HG02970 (cell line): ENCODE measurements around the gene IRF2.

Experiments
- ATAC-seq: cut with Tn5 transposase; IDR thresholded peaks from one replicate; pipeline ENCODE4 v1.9.1; 2021; ENCODE audit warnings: mild to moderate bottlenecking, moderate library complexity, moderate number of reproducible peaks; ENCODE audit not compliant: unreplicated experiment, low FRiP score

Gene IRF2

DNA sequence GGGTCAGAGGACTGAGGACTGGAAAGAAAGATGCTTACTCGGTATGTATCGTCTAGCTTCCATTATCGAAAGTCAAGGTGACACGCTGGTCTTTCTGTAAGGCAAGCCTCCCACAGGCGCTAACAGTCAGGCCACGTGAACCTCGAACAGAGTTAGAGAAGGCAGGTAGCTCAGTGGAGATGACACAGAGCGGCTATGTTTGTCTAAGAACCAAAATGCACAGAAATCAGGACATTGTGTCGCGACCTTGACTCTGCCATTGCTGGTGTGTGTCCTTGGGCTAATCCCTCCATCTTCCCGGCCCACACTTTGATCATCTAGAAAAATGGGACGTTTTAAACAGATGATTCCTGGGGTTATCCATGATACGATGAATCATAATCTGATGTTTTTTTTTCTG lies 40.3 kb downstream of the IRF2 start:
- ATAC-seq, result no peak

- ATAC-seq, result no peak
Measured at GRCh38 chr4:184433258-184433892, 41.0 kb downstream of the IRF2 start.

GRCh38 chr4:184432127-184432922 lies 42.0 kb downstream of the IRF2 start:
- no peak for ATAC-seq

- no peak for ATAC-seq
Measured at GRCh38 chr4:184430163-184430562, 44.2 kb downstream of the IRF2 start.

- no peak for ATAC-seq
Measured at GRCh38 chr4:184428787-184429186, 45.6 kb downstream of the IRF2 start.

DNA sequence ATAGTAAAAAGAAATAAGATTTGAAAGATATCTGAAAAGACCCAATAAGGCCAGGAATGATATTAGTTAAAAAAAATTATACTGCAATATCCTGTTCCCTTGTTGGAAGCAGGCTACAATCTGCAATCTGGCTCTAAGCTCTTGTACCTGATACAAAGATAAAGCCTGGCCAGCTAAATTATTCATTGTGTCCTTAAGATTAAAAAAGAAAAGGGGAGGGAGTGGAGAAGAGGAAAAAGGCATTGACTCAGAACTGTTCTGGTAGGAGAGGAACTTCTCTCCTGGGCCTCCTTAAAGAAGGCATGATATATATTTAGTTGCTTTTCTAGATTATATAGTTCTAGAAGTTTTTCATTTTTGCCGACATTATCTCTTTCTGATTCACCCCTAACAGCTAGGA lies 46.7 kb downstream of the IRF2 start:
- no peak for ATAC-seq

DNA sequence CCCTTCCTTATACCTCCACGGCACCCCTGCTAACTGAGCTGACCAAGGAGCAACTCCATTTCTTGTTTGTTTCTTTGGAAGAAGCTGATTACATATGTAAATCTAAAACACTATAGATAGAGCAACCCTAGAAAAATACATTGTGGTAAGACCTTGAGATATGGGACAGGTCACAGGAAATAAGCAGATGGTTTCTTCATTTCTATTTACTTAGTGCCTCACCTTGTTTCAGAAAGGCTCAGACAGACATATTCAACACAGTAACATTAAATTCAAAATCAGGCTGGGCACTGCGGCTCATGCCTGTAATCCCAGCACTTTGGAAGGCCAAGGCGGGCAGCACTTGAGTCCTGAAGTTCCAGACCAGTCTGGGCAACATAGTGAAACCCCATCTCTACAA lies 47.3 kb downstream of the IRF2 start:
- no peak for ATAC-seq

DNA sequence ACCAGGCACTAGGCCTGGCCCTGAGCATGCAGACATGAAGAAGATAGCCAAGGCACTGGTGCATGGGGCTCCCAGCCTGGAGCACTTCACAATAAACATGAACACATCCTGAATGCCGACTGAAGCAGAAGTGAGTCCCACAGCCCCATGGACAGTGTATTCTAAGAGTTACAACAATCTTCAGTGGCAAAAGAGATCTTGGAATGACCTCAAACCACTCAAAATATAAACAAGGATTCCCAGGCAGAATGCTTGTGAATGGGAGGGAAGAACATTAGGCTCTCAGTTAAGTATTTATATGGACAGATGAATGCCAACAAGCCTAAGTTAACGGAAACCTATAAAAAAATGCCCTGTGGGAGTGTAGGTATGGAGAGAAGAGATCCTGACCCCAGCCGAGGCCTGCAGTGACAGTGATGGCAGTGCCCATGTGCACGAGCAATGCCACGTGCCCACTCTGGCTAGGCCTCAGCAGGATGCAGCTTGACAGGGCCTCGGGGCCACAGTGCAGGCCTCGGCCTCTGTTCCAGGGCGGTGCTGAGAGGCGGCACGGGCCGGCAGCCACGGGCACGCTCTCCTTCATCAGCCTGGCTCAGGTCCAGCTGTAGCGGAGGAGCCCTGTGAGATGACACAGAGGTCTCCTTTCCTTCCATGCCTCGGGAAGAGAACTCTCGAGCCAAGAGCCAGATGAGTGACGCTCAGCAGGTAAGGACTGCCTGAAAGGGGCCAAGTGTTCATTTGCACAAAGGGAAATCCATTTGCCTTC lies 49.2 kb downstream of the IRF2 start:
- ATAC-seq, result no peak

- no peak for ATAC-seq
Measured at GRCh38 chr4:184424279-184424678, 50.1 kb downstream of the IRF2 start.

DNA sequence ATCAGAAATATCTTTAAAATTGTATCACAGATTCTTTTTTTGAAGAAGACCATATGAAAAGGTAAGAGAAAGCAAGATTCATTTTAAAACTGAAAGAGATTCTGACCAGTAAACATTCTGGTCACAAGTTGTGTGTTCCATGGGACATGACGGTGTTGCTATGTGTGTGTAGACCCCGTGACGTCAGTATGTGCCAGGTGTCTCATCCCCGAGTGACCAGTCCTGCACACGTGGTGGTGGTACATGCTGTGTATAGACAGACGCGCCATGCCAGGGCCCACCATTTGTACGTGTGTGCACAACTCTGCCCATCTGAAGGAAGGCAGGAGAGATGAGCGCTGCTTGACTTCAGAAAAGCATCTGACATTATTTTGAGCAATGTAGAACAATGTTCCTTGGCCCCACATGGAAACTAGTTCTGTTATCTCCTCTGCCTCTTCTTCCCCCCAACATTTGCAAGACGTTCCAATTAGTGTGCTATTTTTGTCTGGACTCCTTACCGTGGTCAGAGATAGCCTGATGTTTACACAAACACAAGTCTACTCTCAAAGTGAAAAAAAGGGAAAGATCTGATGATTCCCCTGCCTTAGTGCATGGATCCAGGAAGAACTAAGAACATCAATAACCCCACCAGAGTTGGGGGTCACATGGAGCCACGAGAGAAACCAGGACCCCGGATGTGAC lies 51.2 kb downstream of the IRF2 start:
- ATAC-seq, result no peak

DNA sequence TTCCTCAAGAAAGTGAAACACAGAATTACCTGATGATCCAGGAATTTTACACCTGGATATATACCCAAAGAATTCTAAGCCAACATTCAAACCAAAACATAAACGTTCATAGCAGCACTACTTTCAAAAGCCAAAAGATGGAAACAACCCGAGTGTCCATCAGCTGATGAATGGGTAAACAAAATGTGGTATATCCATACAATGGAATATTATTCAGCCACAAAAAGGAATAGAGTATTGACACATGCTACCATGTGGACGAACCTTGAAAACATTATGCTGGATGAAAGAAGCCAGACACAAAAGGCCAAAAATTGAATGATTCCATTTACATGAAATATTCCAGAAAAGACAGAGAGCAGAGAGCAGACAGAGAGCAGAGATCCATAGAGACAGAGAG lies 52.0 kb downstream of the IRF2 start:
- ATAC-seq, result no peak

GRCh38 chr4:184421533-184422155 lies 52.7 kb downstream of the IRF2 start:
- ATAC-seq, result no peak

- peak; percentile 42 for ATAC-seq
Measured at GRCh38 chr4:184420881-184421416, 53.4 kb downstream of the IRF2 start.

DNA sequence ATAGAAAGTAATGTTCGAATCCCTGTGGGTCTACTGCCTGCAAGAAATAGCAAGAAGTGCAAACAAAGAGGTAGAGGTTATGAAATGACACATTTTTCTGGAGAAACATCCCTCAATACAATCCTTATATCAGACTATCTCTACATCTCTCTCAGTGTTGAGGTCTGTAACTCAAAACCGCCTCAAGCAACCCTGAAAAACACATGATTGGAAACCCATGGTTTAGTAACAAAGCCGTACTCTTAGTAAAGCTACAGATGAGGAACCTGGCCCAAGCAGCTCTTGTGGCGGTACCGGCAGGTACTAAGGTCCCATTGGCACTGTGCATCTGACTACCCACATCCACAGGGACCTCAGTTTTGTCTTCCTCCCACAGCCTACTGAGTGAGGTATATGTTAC lies 53.9 kb downstream of the IRF2 start:
- no peak for ATAC-seq

DNA sequence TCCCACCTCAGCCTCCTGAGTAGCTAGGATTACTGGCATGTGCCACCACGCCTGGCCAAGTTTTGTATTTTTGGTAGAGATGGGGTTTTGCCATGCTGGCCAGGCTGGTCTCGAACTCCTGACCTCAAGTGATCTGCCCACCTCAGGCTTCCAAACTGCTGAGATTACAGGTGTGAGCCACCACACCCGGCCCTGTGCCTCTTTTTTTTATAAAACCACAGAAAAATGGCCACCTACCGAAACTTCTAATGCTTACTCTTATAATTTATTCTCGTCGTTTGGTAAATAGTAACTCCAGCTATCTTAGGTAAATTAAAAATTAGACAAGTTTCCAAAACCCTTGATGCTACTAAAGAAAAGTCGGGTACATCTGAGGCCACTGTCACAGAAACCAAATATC lies 54.4 kb downstream of the IRF2 start:
- no peak for ATAC-seq

- ATAC-seq, result no peak
Measured at GRCh38 chr4:184417802-184418511, 56.4 kb downstream of the IRF2 start.

- no peak for ATAC-seq
Measured at GRCh38 chr4:184416913-184417734, 57.2 kb downstream of the IRF2 start.

DNA sequence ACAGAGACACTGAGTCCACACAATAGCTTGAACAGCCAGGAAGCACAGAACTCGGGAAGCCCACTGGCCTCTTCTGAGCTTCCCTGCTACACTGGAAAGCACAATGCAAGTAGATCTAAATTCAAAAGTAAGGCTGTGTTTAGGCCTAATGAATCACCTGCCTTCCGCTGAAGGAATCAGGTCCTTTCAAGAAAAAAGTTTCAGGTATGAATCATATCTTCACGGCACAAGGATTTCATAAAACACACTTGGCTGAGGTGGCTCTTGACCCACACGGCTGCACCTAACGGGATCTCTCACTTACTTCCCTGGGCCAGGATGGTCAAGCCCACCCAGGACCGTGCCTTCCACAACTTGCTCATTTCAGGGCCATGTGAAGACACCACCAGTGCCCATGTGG lies 59.3 kb downstream of the IRF2 start:
- ATAC-seq, result no peak
